GM19395 (cell line): Measurements from ENCODE around the gene OR9I1.

Source experiments
- ATAC-seq: cut with Tn5 transposase; IDR thresholded peaks from one replicate; pipeline ENCODE4 v1.9.1; 2021; ENCODE audit warnings: mild to moderate bottlenecking, moderate library complexity; ENCODE audit not compliant: unreplicated experiment

The OR9I1 gene, protein sequence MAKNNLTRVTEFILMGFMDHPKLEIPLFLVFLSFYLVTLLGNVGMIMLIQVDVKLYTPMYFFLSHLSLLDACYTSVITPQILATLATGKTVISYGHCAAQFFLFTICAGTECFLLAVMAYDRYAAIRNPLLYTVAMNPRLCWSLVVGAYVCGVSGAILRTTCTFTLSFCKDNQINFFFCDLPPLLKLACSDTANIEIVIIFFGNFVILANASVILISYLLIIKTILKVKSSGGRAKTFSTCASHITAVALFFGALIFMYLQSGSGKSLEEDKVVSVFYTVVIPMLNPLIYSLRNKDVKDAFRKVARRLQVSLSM

DNA sequence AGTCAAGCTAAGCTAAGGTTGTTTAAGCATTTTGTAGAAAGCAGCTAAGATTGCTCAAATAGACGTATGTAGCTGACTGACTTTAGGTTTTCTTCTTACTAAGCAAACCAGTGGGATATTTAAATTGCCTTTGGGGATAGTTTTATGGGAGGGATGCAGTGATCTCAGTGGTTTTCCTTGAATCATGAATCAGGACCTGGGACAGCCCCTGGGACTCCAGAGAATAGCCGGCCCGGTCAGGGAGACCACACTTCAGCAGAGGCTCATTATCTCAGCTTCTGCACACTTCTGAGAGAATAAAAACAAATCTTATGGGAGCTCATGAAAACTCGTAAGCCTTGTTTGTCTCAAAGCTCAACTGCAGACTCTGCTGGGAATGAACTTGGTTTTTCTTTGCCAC, at the start of gene OR9I1:
Gene OR9I1, minus strand, starts transcription at position 62 of the 400 bp plus-strand sequence. CDS start 6,086 bp downstream, outside the sequence.
- ATAC-seq, result no peak

DNA sequence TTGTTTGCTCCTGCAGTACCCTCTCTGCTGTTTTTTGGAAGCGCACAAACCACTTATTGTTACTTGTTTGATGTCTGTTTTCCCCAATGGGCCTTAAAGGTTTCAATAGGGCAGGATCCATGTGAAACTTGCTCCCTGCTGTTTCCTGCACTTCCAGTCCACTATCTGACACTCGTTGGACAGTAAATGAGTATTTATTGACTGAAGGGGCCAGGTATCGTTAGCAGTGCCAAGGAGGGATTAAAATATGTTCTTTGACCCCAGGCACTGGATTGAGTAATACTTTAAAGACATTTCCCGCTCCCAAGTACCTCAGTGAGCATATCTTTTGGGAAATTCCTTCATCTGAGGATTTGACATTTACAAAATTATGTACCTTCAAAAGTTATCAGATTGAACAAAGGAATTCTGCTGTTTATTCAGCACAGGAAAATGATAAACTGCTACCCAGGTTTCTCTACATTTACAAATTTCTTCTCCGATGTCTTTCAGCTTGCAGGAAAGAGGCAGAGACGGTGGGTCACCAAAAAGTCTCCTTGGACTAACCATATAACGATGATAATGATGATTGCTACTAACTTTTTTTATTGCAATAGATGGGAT, 40.3 kb upstream of the OR9I1 start:
- no peak for ATAC-seq

DNA sequence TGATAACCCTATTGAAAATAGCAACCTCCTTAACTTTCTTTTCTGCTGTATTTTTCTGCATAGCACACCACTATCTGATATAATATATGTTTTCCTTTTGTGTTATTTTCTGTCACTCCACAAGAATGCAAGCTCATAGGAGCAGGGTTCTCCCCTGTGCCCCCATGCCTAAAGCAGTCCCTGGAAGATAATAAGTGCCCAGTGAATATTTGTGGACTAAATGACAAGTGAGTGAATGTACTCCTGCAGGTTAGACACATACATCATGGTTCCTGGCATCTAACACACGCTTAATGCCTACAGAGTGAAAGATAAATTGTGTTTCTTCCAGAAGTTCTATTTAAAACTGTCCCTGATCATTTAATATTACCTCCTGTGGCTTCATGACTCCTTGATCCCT, 39.7 kb upstream of the OR9I1 start:
- no peak for ATAC-seq

DNA sequence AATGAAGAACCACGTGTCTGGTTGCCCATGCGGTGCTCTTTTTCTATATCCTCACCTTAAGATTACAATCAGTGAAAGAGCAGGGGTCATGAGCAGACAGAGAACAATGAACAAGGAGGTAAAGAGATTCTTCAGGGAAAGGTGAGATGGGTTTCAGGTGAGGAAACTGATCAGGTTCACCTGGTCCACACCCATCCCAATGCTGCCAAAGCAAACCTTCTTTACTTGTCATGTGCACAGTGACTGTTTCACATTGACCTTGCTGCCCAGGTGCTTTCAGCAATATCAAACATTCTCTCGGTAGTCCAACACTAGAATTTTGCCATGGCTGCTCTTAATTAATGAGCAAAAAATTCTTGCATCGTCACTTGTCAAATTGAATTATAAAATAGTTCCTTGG, 39.1 kb upstream of the OR9I1 start:
- ATAC-seq, result no peak

DNA sequence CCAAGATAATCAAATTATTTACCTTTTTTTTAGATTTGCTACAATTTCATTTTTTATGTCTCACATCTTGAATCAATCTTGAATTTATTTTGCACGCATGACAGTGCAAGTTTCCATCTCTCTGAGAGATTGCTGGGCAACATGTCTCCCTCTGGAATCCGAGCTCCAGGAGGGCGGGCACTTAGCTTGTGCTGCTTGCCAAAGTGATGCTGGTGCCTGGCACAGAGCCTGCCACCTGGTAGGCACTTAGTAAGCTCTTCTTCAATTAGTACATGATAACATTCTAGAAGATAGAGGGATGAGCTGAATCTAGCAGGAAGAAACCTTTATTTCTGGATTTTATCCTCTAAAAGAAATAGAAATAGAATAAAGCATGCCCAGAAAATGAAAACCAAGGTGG, 27.5 kb upstream of the OR9I1 start:
- ATAC-seq, result no peak

DNA sequence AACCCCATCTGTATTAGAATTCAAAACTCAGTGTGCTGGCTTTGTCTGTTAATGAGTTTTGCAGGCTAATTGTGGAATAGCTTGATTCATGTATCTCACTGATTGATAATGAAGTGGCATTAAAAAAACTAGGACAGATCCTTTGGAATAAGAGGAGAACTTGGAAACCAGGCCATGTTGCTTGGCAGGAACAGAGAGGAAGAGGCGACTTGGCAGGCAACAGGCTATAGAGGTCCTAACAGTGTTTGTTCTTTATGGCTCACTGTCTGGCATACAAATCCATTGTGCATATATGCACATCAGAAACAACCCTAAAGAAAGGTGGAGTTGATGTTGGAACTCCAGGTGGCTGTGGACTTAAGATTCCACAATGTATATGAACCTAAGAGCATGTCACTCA, 17.4 kb upstream of the OR9I1 start:
- ATAC-seq, result no peak

DNA sequence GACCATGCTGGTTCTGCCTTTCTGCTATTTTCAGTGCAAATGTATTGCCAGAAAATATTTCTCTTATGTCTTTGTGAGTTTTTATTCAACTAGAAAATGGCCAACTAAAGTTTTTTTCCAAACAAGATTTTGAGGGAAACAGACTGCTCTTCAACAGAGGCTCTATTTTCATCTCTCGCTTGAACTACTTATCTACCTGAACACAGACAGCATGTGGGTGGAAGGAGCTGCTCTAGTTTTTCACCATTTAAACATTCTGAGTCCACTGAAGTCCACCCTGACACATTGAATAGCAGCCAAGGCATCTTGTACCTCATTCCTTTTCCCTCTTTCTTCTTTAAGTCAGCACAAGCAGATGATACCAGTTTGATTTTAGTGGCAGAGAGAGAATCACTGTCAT, 9.8 kb upstream of the OR9I1 start:
- ATAC-seq, result no peak

DNA sequence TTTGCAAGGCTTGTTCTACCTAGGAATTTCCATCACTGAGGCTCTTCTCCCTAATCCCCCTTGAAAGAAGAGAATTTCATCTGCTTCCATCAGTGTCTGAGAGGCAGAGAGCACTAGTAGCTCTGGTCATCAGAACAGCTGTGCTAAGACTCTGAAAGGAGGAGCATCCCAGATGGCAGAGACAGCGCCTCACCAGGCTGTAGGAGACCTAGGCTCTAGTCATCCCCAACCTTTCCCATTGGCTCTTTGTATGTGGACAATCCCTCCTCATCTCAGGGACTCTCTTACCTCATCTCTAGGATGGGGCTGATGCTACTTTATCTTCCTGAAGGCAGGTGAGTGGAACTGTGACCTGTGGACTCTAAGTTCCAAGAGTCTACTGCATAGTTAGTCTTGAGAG, 8.8 kb upstream of the OR9I1 start:
- ATAC-seq, result no peak

DNA sequence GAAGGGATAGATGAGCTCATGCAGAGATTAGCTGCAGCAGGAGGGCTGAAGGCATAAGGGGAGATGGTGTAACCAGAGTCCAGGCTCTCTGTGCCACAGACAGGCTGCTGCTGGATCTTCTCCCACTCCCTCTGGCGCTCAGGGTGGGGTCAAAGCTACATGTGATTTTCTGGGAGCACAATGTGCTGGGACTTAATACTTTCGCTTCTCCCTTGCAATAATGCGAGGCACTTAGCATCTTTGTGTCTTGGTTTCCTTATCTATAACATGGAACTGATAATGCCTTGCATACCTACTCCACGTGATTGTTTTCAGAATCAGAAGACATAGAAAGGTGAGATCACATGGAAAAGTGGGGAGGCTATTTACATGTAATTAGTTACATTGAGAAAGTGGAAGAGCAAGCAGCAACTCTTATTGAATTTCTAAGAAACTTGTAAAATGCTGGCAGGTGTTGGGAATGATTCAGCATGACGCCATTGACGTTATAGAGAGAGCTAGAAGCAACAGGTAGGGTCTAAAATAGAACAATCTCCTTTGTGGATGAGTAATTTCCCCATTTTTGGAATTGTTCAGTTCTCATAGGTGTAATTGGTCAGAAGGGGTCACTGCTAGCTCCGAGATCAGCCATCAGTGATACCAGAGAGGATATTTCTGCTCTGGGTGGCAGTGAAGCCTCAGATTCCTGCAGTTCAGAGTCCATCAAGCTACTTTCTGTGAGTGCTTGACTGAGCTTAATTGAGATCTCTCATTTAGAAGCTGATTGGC, 8.2 kb upstream of the OR9I1 start:
- ATAC-seq, result no peak

DNA sequence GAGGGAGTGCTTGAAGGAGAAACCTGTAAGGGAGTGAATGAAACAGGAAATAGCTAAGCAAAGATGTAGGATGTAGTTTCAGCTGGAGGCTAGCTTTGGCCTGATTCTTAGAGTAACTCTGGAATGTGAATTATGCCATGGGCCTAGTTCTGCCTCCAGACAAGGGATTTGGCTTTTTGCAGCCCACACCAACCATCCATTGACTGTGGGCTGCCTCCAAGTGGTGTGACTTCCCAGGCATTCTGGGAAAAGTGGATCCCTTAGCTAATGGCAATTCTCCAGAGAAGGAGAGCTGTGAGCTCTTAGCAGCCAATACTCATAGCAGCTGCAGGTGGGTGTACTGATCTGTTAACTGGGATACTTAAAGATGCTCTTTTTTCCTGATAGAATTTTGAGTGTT, 2.0 kb upstream of the OR9I1 start:
- no peak for ATAC-seq

DNA sequence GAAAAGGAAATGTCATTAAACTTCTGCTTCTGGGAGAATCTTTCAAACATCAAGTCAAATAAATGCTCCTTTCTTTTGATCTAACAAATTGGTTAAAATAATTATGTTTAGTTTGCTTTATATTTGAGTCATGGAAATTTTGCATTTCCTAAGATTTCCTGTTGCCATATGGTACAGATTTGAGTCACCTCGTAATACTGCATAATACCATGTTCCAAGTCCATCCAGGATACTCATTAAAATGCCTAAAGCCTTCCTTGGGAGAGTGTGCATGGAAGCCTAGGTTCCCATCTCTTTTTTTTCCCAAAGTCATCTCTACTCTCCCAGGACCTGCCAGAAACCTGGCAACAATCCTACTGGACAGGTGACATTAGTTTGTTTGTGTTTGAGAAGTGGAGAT, 4.2 kb downstream of the OR9I1 start:
- no peak for ATAC-seq

DNA sequence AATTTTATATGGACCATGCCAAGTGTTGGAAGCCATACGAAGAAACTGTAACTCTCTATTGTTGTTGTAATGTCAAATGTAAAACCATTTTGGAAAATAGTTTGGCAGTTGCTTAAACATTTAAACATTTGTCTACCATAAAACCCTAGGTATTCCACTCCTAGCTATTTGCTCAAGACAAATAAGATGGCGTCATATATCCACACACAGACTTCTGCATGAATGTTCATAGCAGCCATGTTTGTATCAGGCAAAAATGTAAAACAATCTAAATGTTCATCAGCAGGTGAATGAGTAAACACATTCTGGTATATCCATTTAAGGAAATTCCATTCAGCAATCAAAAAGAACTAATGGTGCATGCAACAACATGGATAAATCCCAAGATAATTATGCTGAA, 27.9 kb downstream of the OR9I1 start:
- no peak for ATAC-seq

DNA sequence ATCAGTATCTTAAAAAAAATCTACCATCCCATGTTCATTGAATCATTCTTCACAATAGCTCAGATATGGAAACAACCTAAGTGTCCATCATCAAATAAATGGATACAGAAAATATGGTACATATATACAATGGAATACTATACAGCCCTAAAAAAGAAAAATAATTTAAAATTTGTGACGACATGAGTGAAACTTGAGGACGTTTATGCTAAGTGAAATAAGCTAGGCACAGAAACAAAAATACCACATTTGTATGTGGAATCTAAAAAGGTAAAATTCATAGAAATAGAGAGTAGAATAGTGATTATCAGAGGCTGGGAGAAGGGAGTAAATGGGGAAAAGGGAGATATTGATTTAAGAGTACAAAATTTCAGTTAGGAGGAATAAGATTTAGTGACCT, 38.8 kb downstream of the OR9I1 start:
- ATAC-seq, result no peak

DNA sequence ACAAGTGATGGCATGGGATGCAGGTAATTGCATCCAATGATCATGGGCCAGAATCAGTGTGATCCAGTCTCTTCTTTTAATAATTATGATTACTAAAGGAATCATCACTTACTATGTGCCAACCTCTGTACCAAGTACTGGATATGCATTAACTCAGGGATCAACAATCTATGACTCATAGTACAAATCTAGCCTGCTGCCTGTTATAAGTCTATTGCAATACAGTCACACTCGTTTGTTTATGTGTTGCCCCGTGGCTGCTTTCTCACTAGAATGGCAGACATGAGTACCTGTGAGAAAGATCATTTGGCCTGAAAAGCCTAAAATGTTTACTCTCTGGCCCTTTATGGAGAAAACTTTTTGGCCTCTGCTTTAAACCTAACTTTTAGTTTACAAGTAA, 49.5 kb downstream of the OR9I1 start:
- ATAC-seq, result no peak

DNA sequence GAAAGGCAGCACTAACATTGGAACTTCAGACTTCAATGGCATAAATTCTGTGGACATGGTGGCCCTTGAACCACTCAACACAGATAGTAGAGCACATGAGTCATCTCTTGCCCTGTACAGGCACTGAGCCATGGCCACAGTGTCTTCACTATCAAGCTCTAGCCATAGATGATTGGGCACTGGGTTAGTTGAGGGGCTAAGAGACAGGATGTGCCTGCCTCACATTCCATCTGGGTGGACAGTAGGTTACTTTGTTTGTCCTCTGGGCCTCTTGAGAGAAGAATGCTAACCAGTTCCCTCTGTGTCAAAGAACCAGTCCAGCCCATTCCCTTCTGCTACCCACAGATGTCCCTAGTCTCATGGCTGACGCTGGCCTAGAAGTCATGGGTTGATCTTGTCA, 54.7 kb downstream of the OR9I1 start:
- ATAC-seq, result no peak

DNA sequence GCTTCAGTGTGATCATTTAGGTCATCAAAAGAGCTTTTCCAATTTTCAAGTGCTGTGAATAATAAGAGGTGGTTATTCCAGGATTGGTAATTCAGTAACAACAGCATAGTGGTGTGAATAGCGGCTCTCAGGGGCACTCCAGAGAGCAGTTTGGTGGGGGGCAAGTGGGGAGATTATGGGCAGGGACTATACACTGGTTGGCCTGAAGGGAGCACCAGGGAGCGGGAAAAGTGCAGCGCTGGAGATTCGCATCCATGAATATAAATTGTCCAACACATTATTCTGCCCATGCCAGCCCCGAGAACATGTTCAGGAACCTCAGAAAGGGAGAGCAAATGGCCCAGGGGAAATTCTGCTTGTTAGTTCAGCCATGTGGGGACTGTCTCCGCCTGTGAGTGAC, 56.7 kb downstream of the OR9I1 start:
- ATAC-seq, result no peak

DNA sequence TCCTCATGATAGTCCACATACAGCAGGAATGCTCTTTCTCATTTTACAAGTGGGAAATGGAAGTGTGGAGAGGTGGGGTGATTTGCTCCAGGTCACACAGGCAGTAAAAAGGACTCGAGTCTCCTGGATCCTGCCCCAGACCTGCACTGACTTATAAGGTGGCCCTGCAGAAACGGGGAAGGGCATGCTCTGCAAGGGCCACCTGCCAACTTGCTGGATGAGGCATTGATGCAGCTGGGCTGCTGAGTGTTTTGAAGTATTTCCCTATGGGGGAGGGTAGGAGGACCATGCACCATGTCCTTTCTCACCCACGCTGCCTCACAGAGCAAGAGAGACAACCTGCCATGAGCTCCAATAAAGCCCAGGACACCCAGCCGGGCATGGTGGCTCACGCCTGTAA, 57.6 kb downstream of the OR9I1 start:
- ATAC-seq, result no peak
